HUES6 (cell line): ENCODE measurements around the gene ZSCAN2.
"Not testable (repeated sequence)": the region's sequence is repeated elsewhere in the genome, so short reads cannot be mapped to it uniquely, and the experiment has no call there.

Experiments used
- H3K27ac ChIP-seq: 2 replicates; pipeline ENCODE4 v1.7.0; 2013; ENCODE audit warnings: low read depth, mild to moderate bottlenecking, low read length, inconsistent platforms
- H3K27me3 ChIP-seq: 2 replicates; pipeline ENCODE4 v1.6.1; 2013; ENCODE audit warnings: low read length; ENCODE audit not compliant: control insufficient read depth, insufficient read depth
- H3K36me3 ChIP-seq: 2 replicates; pipeline ENCODE4 v1.6.1; 2013; ENCODE audit warnings: low read length; ENCODE audit not compliant: control insufficient read depth, insufficient read depth
- H3K4me1 ChIP-seq: 2 replicates; pipeline ENCODE4 v1.6.1; 2013; ENCODE audit warnings: low read length; ENCODE audit not compliant: control insufficient read depth, insufficient read depth
- H3K4me3 ChIP-seq: 2 replicates; pipeline ENCODE4 v1.5.1; 2013; ENCODE audit warnings: low read depth, low read length
- H3K9ac ChIP-seq: one replicate; pipeline ENCODE4 v1.6.1; 2013; ENCODE audit warnings: mild to moderate bottlenecking, low read length
- H3K9me3 ChIP-seq: 2 replicates; pipeline ENCODE4 v1.6.1; 2013; ENCODE audit warnings: low read depth, low read length; ENCODE audit not compliant: control insufficient read depth, insufficient read depth

Gene ZSCAN2

DNA sequence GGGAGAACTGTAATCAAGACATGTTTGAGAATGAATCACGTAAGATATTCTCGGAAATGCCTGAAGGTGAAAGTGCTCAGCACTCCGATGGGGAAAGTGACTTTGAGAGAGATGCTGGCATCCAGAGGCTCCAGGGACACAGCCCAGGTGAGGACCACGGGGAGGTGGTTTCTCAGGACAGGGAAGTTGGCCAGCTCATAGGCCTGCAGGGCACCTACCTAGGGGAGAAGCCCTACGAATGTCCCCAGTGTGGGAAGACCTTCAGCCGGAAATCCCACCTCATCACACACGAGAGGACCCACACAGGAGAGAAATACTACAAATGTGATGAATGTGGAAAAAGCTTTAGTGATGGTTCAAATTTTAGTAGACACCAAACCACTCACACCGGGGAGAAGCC lies 19.8 kb downstream of the ZSCAN2 start:
- Histone ChIP-seq H3K36me3 (peaks cover 69% of the 10 kb centered on the region), H3K9me3 (peaks cover 42% of the 10 kb centered on the region), H3K4me3 (no peak overlapping the region)

DNA sequence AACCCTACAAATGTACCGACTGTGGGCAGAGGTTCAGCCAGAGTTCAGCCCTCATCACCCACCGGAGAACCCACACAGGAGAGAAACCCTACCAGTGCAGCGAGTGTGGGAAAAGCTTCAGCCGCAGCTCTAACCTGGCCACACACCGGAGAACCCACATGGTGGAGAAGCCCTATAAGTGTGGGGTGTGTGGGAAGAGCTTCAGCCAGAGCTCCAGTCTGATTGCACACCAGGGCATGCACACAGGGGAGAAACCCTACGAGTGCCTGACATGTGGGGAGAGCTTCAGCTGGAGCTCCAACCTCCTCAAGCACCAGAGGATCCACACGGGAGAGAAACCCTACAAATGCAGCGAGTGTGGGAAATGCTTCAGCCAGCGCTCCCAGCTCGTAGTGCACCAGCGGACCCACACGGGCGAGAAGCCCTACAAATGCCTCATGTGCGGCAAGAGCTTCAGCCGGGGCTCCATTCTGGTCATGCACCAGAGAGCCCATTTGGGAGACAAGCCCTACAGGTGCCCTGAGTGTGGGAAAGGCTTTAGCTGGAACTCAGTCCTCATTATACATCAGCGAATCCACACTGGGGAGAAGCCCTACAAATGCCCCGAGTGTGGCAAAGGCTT lies 20.7 kb downstream of the ZSCAN2 start:
- no peaks in the 10 kb centered on the region for H3K27me3 ChIP-seq
- peaks cover 67% of the 10 kb centered on the region for H3K36me3 ChIP-seq
- peaks cover 42% of the 10 kb centered on the region for H3K9me3 ChIP-seq
- H3K27ac ChIP-seq, result no peak overlapping the region
- H3K4me1 ChIP-seq, result no peaks in the 10 kb centered on the region
- no peak overlapping the region for H3K9ac ChIP-seq
- no peak overlapping the region for H3K4me3 ChIP-seq

More for the DNA sequence above, 19.8 kb downstream of the ZSCAN2 start:
- Histone ChIP-seq H3K9ac (no peak overlapping the region), H3K27ac (no peak overlapping the region), H3K4me1 (no peaks in the 10 kb centered on the region), H3K27me3 (no peaks in the 10 kb centered on the region)

DNA sequence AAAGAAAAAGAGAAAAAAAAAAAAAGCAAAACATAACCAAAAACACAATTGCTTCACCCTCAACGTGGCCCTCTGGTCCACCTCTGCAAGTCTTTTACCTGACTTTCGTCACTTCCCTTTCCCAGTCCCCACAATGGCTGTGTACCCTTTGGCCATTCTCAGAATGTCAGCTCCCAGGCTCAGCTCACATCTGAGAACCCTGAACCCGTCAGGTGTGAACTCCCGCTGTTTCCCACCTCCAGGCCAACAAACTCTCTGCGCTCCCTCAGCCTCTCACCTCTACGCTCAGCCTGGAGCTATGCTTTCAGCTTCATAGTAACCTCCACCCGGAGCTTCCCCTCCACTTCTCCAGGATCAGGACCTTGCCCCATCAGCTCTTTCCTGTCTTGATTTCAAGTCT lies 23.6 kb downstream of the ZSCAN2 start:
- H3K36me3 ChIP-seq, result peaks cover 46% of the 10 kb centered on the region

DNA sequence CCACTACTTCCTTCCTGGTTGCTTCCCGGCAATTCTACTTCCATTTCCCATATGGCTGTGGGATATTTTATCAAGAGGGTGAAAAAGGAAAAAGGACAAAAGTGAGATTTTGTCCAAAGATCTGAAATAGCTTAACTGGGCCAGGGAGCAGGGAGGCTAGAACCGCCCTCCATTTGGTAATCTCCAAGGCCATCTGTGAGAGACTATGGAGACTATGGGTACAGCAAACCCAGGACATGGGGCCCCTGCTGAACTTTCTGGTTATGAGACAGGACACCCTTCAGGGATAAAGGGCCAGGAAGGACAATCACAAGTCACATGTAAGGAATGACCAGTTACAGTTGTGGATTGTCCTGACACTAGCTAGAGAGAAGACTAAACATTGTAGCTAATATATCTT lies 24.3 kb downstream of the ZSCAN2 start:
- 0 out of 2 replicates have a peak, but pooled peaks cover 1% of the 10 kb centered on the region for H3K4me1 ChIP-seq
- no peak overlapping the region for H3K4me3 ChIP-seq
- no peak overlapping the region for H3K9ac ChIP-seq
- peaks cover 40% of the 10 kb centered on the region for H3K36me3 ChIP-seq
- peaks cover 28% of the 10 kb centered on the region for H3K9me3 ChIP-seq
- no peak overlapping the region for H3K27ac ChIP-seq
- H3K27me3 ChIP-seq, result no peaks in the 10 kb centered on the region

More for the DNA sequence above, 23.6 kb downstream of the ZSCAN2 start:
- no peaks in the 10 kb centered on the region for H3K27me3 ChIP-seq
- no peak overlapping the region for H3K9ac ChIP-seq
- no peak overlapping the region for H3K27ac ChIP-seq
- H3K9me3 ChIP-seq, result peaks cover 35% of the 10 kb centered on the region
- no peak overlapping the region for H3K4me3 ChIP-seq
- no peaks in the 10 kb centered on the region for H3K4me1 ChIP-seq

DNA sequence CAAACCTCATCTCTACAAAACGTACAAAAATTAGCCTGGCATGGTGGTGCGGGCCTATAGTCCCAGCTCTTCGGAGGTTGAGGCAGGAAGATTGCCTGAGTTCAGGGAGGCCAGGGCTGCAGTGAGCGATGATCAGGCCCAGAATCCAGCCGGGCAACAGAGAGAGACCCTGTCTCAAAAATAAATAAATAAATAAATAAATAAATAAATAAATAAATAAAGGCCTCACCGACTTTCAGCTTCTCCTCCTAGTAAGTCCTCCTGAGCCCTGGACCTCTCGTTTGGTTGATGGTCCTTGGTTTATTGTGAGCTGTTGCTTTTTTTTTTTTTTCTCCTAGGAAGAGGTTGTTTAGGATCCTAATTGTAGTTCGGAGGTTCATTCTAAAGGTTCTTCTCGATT lies 28.2 kb downstream of the ZSCAN2 start:
- no peak overlapping the region for H3K4me3 ChIP-seq
- no peaks in the 10 kb centered on the region for H3K9me3 ChIP-seq
- H3K27ac ChIP-seq, result no peak overlapping the region
- H3K9ac ChIP-seq, result no peak overlapping the region
- H3K27me3 ChIP-seq, result peaks cover 8% of the 10 kb centered on the region
- 0 out of 2 replicates have a peak, but pooled peaks cover 7% of the 10 kb centered on the region for H3K36me3 ChIP-seq
- peaks cover 14% of the 10 kb centered on the region for H3K4me1 ChIP-seq

DNA sequence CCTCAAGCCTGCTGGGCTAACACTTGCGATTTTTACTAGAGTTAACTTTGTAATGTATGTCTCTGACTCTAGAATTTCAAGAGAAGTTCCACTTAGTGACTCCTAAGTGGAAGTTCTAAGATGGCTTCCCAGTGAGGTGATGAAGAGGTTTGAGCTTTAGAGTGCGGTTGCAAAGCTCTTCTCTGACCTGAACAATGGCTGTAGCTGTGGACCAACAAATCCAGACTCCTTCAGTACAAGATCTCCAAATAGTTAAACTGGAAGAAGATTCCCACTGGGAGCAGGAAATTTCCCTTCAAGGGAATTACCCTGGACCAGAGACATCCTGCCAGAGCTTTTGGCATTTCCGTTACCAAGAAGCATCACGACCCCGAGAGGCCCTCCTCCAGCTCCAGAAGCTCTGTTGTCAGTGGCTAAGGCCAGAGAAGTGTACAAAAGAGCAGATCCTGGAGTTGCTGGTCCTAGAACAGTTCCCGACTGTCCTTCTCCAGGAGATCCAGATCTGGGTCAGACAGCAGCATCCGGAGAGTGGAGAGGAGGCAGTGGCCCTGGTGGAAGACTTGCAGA lies 31.0 kb downstream of the ZSCAN2 start:
- no peaks in the 10 kb centered on the region; the same call in 1 of the 2 replicates for H3K36me3 ChIP-seq
- H3K27ac ChIP-seq, result no peak overlapping the region
- no peaks in the 10 kb centered on the region for H3K9me3 ChIP-seq
- H3K27me3 ChIP-seq, result peaks cover 15% of the 10 kb centered on the region
- peaks cover 14% of the 10 kb centered on the region for H3K4me1 ChIP-seq
- H3K9ac ChIP-seq, result peak overlapping the region; percentile 40
- H3K4me3 ChIP-seq, result peak overlapping the region; percentile 66

DNA sequence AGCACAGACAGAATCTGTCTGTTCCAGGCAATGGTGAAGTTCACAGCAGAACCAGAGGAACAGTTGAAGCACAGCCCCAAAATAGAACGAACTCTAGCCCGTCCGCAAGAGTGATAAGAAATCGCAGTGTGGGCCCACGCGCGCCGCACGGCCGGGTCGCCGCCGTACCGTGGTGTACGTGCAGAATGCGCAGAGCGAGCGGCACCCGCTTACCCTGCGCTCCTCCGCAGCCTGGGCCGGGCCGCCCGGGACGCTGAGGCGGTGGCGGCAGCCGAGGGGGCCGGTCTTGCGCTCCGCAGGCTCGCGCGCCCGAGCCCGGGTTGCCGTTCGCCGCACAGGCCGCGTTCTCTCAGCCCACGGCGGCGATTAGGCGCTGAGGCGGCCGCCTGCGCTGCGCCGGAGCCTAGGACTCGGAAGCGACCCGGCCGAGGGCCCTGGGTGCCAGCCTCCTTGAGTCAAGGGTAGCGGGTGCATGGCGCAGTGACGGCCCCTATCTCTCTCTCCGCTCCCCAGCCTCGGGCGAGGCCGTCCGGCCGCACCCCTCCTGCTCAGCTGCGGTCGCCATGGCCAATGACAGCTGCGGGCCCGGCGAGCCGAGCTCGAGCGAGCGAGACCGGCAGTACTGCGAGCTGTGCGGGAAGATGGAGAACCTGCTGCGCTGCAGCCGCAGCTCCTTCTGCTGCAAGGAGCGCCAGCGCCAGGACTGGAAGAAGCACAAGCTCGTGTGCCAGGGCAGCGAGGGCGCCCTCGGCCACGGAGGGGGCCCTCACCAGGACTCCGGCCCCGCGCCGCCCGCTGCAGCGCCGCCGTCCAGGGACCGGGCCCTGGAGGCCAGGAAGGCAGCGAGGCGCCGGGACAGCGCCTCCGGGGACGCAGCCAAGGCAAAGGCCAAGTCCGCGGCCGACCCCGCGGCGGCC lies 32.8 kb downstream of the ZSCAN2 start:
- no peaks in the 10 kb centered on the region; the same call in 1 of the 2 replicates for H3K36me3 ChIP-seq
- peak overlapping the region; percentile 83 for H3K4me3 ChIP-seq
- peaks cover 21% of the 10 kb centered on the region for H3K4me1 ChIP-seq
- no peaks in the 10 kb centered on the region for H3K9me3 ChIP-seq
- H3K9ac ChIP-seq, result peak overlapping the region; percentile 64
- H3K27ac ChIP-seq, result no peak overlapping the region
- peaks cover 15% of the 10 kb centered on the region for H3K27me3 ChIP-seq

DNA sequence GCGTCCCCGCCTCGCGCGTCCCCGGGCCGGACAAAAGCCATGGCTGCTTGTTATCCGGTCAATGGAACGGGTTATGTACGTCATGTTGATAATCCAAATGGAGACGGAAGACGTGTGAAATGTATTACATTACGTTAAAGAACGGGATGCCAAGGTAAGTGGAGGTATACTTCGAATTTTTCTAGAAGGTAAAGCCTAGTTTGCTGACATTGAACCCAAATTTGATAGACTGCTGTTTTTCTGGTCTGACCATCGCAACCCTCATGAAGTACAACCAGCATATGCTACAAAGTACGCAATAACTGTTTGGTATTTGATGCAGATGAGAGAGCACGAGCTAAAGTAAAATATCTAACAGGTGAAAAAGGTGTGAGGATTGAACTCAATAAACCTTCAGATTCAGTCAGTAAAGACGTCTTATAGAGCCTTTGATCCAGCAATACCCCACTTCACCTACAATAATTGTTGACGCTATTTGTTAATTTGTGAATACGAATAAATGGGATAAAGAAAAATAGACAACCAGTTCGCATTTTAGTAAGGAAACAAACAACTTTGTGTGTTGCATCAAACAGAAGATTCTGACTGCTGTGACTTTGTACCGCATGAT lies 33.5 kb downstream of the ZSCAN2 start:
- H3K27ac ChIP-seq, result no peak overlapping the region
- H3K27me3 ChIP-seq, result peaks cover 15% of the 10 kb centered on the region
- H3K4me1 ChIP-seq, result peaks cover 21% of the 10 kb centered on the region
- H3K9ac ChIP-seq, result peak overlapping the region; percentile 64
- no peaks in the 10 kb centered on the region for H3K9me3 ChIP-seq
- H3K4me3 ChIP-seq, result peak overlapping the region; percentile 83
- H3K36me3 ChIP-seq, result peaks cover under 1% of the 10 kb centered on the region

DNA sequence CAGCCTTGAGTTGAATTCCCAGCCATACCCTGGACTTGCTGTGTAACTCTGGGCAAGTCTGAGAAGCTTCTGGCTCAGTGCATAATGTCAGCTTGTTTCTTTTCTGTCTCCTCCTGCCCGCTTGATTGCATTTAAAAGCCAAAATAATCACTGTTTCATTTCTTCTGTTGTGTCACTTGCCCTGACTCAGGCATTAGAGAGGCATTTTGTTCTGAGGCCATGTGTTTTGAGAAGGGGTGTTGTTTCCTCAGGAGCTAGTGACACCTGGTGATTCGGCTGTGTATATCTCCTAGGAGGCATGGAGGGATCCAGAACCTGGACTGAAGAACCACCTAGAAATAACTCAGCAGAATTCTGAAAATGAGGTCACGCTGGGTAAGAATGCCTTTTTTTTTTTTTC lies 37.3 kb downstream of the ZSCAN2 start:
- Histone ChIP-seq H3K36me3 (peaks cover 34% of the 10 kb centered on the region), H3K9ac (peak overlapping the region; percentile 25), H3K27ac (0 out of 2 replicates have a peak overlapping the region, but pooled peaks have one; percentile 27), H3K9me3 (no peaks in the 10 kb centered on the region), H3K27me3 (peaks cover 11% of the 10 kb centered on the region), H3K4me3 (no peak overlapping the region), H3K4me1 (peaks cover 8% of the 10 kb centered on the region)

DNA sequence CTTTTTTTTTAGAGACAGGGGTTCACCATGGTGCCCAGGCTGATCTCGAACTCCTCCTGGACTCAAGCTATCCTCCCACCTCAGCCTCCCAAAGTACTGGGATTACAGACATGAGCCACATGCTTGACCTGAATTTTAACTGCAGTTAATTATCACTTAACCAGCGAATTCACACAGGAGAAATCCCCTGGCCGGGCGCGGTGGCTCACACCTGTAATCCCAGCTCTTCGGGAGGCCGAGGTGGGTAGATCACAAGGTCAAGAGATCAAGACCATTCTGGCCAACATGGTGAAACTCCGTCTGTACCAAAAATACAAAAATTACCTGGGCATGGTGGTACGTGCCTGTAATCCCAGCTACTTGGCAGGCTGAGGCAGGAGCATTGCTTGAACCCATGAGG lies 41.1 kb downstream of the ZSCAN2 start:
- H3K36me3 ChIP-seq, result peaks cover 66% of the 10 kb centered on the region
- H3K9me3 ChIP-seq, H3K27me3 ChIP-seq, H3K4me3 ChIP-seq, H3K4me1 ChIP-seq, H3K27ac ChIP-seq, H3K9ac ChIP-seq: not testable (repeated sequence)
